Endothelial cell of umbilical vein (primary cell): ENCODE results near the gene ULBP1. TPM values are rescaled to one million over a fixed set of nuclear protein-coding genes. Genes with fewer than 3 reads are reported as not detected.
"Not testable (repeated sequence)": the region's sequence is repeated elsewhere in the genome, so short reads cannot be mapped to it uniquely, and the experiment has no call there.

Source experiments
- BruUV-seq: library from RNA; stranded (reverse); fragments of 400-500 nt; replicated peaks from 2 replicates; lab custom pipeline; 2021; lab: Mats Ljungman, UMichigan
- CTCF ChIA-PET: fragments of 300-600, 350-600 bp; sonication (Branson Sonifier 250); formaldehyde crosslinking; loops from one replicate; lab custom pipeline; 2021; ENCODE audit warnings: antibody characterized with exemption, inconsistent platforms; lab: Charles Lee
- POLR2A ChIA-PET: fragments of 300-600, 350-600 bp; sonication (Branson Sonifier 250); formaldehyde crosslinking; loops from one replicate; lab custom pipeline; 2021; ENCODE audit warnings: antibody characterized with exemption, inconsistent platforms; lab: Charles Lee
- DNase-seq: peaks from one replicate; pipeline ENCODE4 v3.0.0-alpha.2; 2011; ENCODE audit warnings: low read depth, low spot score
- FAIRE-seq: peaks from 2 replicates; lab custom pipeline; 2011; peaks lifted over from hg19 to GRCh38; lab: Jason Lieb, UNC
- H2AFZ ChIP-seq: 2 replicates; pipeline ENCODE4 v1.6.0; 2012; ENCODE audit warnings: low read depth, low read length, control low read depth, inconsistent platforms
- H3K27ac ChIP-seq: 2 replicates; pipeline ENCODE4 v1.5.1; 2011; ENCODE audit warnings: low read depth, mild to moderate bottlenecking, control low read depth, low read length, moderate library complexity; ENCODE audit not compliant: insufficient read depth
- H3K27me3 ChIP-seq, 2 experiments: 2 replicates each; pipeline versions ENCODE4 v1.6.0 to v1.6.1; 2011; ENCODE audit warnings: low read length in 2 of 2, mixed read lengths in 1 of 2; ENCODE audit not compliant: control insufficient read depth in 2 of 2, insufficient read depth in 2 of 2
- H3K36me3 ChIP-seq, 2 experiments: 2 replicates in 1 of 2; 3 replicates in 1 of 2; pipeline ENCODE4 v1.5.1; 2011; ENCODE audit warnings: low read length in 2 of 2, mild to moderate bottlenecking in 1 of 2, moderate library complexity in 1 of 2; ENCODE audit not compliant: control insufficient read depth in 2 of 2, insufficient read depth in 2 of 2; ENCODE audit errors: extremely low read depth in 1 of 2
- H3K4me1 ChIP-seq: 3 replicates; pipeline ENCODE4 v1.5.1; 2011; ENCODE audit warnings: mild to moderate bottlenecking, low read length; ENCODE audit not compliant: control insufficient read depth, insufficient read depth; ENCODE audit errors: extremely low read depth
- H3K4me2 ChIP-seq: 2 replicates; pipeline ENCODE4 v1.6.1; 2011; ENCODE audit warnings: low read length, control low read depth, mixed read lengths; ENCODE audit not compliant: insufficient read depth
- H3K4me3 ChIP-seq, 3 experiments: fragments of 200-600 bp in 1 of 3; sonication (generic), shearing (Covaris generic) in 1 of 3; replicated peaks in 1 of 3; 2 replicates each; pipeline ENCODE4 v1.5.1; 2011 to 2016; ENCODE audit warnings: control low read depth in 3 of 3, low read length in 3 of 3, mild to moderate bottlenecking in 2 of 3, inconsistent platforms in 1 of 3, low read depth in 1 of 3, moderate library complexity in 1 of 3; ENCODE audit not compliant: insufficient read depth in 1 of 3
- H3K79me2 ChIP-seq: 2 replicates; pipeline ENCODE4 v1.6.0; 2012; ENCODE audit warnings: low read length, inconsistent platforms; ENCODE audit not compliant: control insufficient read depth, insufficient read depth
- H3K9ac ChIP-seq: replicated peaks from 2 replicates; pipeline ENCODE3; 2011; ENCODE audit warnings: low read length, control low read depth; ENCODE audit not compliant: insufficient read depth; ENCODE audit errors: extremely low read depth
- H3K9me1 ChIP-seq: replicated peaks from 3 replicates; pipeline ENCODE4 v1.6.0; 2011; ENCODE audit warnings: mild to moderate bottlenecking, low read length; ENCODE audit not compliant: control insufficient read depth, insufficient read depth; ENCODE audit errors: extremely low read depth
- H3K9me3 ChIP-seq: replicated peaks from 2 replicates; pipeline ENCODE4 v1.5.1; 2012; ENCODE audit warnings: low read length, inconsistent platforms; ENCODE audit not compliant: control insufficient read depth, insufficient read depth
- H4K20me1 ChIP-seq: replicated peaks from 2 replicates; pipeline ENCODE3; 2011; ENCODE audit warnings: mild to moderate bottlenecking, low read length; ENCODE audit not compliant: control insufficient read depth, insufficient read depth; ENCODE audit errors: extremely low read depth
- dilution Hi-C: fragments of 300-500 bp; cut with MboI; formaldehyde crosslinking; loops from one replicate; pipeline ENCODE4 v1.15.0; 2019; ENCODE audit warnings: low sequenced_read_pairs; ENCODE audit not compliant: extremely low pct_ligation_motif_present
- intact Hi-C: fragments of 100-400 bp; cut with micrococcal nuclease; formaldehyde crosslinking; loops from one replicate; pipeline ENCODE4 v1.10.0; 2022
- polyA plus RNA-seq, 4 experiments: library from polyadenylated mRNA; depleted of rRNA in 3 of 4; stranded (reverse) in 3 of 4; unstranded in 1 of 4; fragments of >200 nt; gene quantifications; 2 replicates each; pipeline versions ENCODE4 v1.2.1 to v1.2.3, GENCODE V29; 2011 to 2012; ENCODE audit warnings: missing spikeins in 1 of 4
- total RNA-seq: library from RNA; stranded (reverse); gene quantifications from 2 replicates; pipeline ENCODE4 v1.2.3, GENCODE V29; 2021

Gene ULBP1
- total and polyA plus RNA-seq, 2 donors (not counting 3 experiments of a cell fraction or from before 2014, with no cell fraction given): 0.33 to 1.4 TPM

GRCh38 chr6:150012846-150013784, 49.4 kb downstream of the ULBP1 start:
- intact Hi-C loops, FAIRE-seq, H3K4me1 ChIP-seq, H3K9me3 ChIP-seq, BruUV-seq, H2AFZ ChIP-seq, POLR2A ChIA-PET, H3K79me2 ChIP-seq, H3K9me1 ChIP-seq, H3K9ac ChIP-seq, CTCF ChIA-PET, H3K4me3 ChIP-seq, H3K4me2 ChIP-seq, H3K27ac ChIP-seq, dilution Hi-C loops, DNase-seq, H4K20me1 ChIP-seq, H3K36me3 ChIP-seq: not testable (repeated sequence)
- peaks cover 39 to 68% of the 10 kb centered on the region in 2 experiments for H3K27me3 ChIP-seq

DNA sequence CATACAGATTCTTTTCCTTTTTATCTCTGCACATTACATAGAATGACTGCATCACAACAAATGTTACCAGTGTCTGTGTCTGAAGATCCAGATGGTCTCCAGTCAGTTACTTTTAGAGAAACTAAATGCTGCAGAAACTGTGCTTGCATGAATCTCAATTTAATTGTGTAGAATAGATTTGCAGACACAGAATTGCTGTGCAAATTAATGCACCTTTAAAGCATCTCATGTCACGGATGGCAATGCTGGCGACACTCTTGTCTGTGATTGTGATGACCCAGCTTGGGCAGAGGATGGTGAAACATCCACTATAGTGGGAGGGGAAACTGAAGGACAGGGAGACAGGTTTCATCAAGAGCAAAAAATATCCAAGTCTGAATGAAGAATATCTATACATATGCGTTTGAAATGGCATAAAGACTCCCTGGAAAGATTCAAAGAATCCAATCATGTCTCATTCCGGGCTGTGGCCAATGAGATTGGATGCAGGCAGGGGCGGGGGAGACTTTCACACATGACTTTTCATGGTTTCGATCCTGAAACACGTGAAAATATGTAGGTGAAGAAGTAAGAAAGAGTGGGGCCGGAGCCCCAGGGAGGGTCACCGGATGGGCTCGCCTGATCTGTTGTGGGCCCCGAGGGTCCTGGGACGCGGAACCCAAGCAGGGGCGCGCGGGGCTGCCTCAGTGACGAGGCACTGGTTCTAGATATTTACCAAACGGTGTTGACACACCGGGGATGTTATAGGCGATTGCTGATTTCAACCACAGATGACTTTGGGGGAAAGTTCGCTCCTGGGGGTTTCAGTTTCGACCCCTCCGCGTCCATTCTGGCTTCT, 50.3 kb downstream of the ULBP1 start:
- H3K79me2 ChIP-seq, POLR2A ChIA-PET, H3K4me3 ChIP-seq, H3K4me2 ChIP-seq, dilution Hi-C loops, H3K9me1 ChIP-seq, H4K20me1 ChIP-seq, H3K27ac ChIP-seq, FAIRE-seq, intact Hi-C loops, H3K36me3 ChIP-seq, H3K9ac ChIP-seq, CTCF ChIA-PET, H3K9me3 ChIP-seq, H3K4me1 ChIP-seq, DNase-seq, BruUV-seq, H2AFZ ChIP-seq: not testable (repeated sequence)
- H3K27me3 ChIP-seq: peaks cover 40 to 69% of the 10 kb centered on the region in 2 experiments

DNA sequence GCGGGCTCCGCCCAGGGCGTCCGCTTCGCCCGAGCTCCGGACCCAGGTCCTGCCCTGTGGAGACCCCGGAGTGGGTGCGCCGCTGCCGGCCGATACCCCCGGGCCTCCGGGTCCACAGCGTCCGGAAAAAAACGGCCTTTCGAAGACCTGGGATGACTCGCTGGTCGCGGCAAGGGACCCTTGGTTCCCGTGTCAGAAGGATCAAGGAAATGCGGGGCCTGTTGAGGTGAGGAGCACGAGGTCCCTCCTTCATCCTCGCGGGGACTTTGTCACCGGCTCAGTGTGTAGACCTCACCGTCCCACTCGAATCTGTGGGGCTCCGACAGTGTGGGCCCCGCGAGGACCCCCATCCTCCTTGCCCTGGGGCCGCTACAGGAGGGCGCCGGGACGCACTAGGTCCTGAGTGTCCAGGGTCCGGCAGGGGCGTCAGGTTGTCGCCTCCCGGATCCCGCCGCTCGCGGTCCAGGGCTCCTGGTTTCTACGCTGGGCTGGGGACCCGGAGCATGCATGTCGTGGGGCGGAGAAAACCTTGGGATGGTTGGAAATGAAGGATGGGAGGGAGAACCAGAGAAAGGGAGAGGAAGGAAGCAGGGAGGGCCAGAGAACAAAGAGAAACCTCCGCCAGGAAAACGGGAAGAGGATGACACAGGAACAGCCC, 51.0 kb downstream of the ULBP1 start:
- H3K79me2 ChIP-seq, H3K36me3 ChIP-seq, CTCF ChIA-PET, BruUV-seq, H3K9me1 ChIP-seq, FAIRE-seq, dilution Hi-C loops, H3K9me3 ChIP-seq, H2AFZ ChIP-seq, H3K4me2 ChIP-seq, H3K4me1 ChIP-seq, H3K9ac ChIP-seq, H3K4me3 ChIP-seq, H4K20me1 ChIP-seq, H3K27ac ChIP-seq, POLR2A ChIA-PET, DNase-seq: not testable (repeated sequence)
- peaks cover 42 to 66% of the 10 kb centered on the region in 2 experiments for H3K27me3 ChIP-seq
- intact Hi-C loops: loop anchor here (5.0 kb wide), 2 partner anchors 182 to 292 kb away; no protein-coding TSS in a partner anchor
